HG02970 (cell line): ENCODE results near the gene ATAD5.
"Not testable (repeated sequence)": the region's sequence is repeated elsewhere in the genome, so short reads cannot be mapped to it uniquely, and the experiment has no call there.

Experiments used
- ATAC-seq: cut with Tn5 transposase; IDR thresholded peaks from one replicate; pipeline ENCODE4 v1.9.1; 2021; ENCODE audit warnings: mild to moderate bottlenecking, moderate library complexity, moderate number of reproducible peaks; ENCODE audit not compliant: unreplicated experiment, low FRiP score

Gene ATAD5

GRCh38 chr17:30910151-30910550 is 78.4 kb downstream of the ATAD5 start:
- ATAC-seq = not testable (repeated sequence)

- no peak for ATAC-seq
Measured at GRCh38 chr17:30913955-30914354, 82.2 kb downstream of the ATAD5 start.

GRCh38 chr17:30915833-30916611 is 84.3 kb downstream of the ATAD5 start:
- no peak for ATAC-seq

GRCh38 chr17:30917050-30917449 is 85.3 kb downstream of the ATAD5 start:
- ATAC-seq = no peak

- ATAC-seq = no peak
Measured at GRCh38 chr17:30920282-30920681, 88.5 kb downstream of the ATAD5 start.

- no peak for ATAC-seq
Measured at GRCh38 chr17:30920683-30921543, 89.1 kb downstream of the ATAD5 start.

GRCh38 chr17:30921544-30922196 is 89.9 kb downstream of the ATAD5 start, which contains the start of gene ADAP2:
Gene ADAP2 (plus strand): TSS chr17:30921945. CDS start chr17:30922015, 70 bp downstream.
- no peak for ATAC-seq

GRCh38 chr17:30922235-30923030 is 90.7 kb downstream of the ATAD5 start:
- ATAC-seq = no peak

- no peak for ATAC-seq
Measured at GRCh38 chr17:30924341-30924740, 92.6 kb downstream of the ATAD5 start.

- no peak for ATAC-seq
Measured at GRCh38 chr17:30926516-30926915, 94.8 kb downstream of the ATAD5 start.

- ATAC-seq = no peak
Measured at GRCh38 chr17:30927756-30928155, 96.0 kb downstream of the ATAD5 start.

- ATAC-seq = no peak
Measured at GRCh38 chr17:30928584-30928983, 96.8 kb downstream of the ATAD5 start.

- no peak for ATAC-seq
Measured at GRCh38 chr17:30929081-30929633, 97.4 kb downstream of the ATAD5 start.

- ATAC-seq = not testable (repeated sequence)
Measured at GRCh38 chr17:30929861-30930260, 98.1 kb downstream of the ATAD5 start.

GRCh38 chr17:30930495-30930894 is 98.7 kb downstream of the ATAD5 start:
- ATAC-seq = no peak

GRCh38 chr17:30931582-30931981 is 99.8 kb downstream of the ATAD5 start:
- not testable (repeated sequence) for ATAC-seq

- no peak for ATAC-seq
Measured at GRCh38 chr17:30933966-30934365, 102.2 kb downstream of the ATAD5 start.

- no peak for ATAC-seq
Measured at GRCh38 chr17:30939051-30939689, 107.4 kb downstream of the ATAD5 start.

- no peak for ATAC-seq
Measured at GRCh38 chr17:30942308-30943079, 110.7 kb downstream of the ATAD5 start.
